ENCODE data around the gene PRR7. TPM values are rescaled to one million over a fixed set of nuclear protein-coding genes. Genes with fewer than 3 reads are reported as not detected.

Gene PRR7
- total RNA-seq, 1 donor from 2014 or later: 3.0 TPM

GRCh38 chr5:177434942-177435738 lies 11.5 kb upstream of the PRR7 start:
- intact Hi-C loops (cut with micrococcal nuclease): no loop called here

- intact Hi-C loops (cut with micrococcal nuclease): no loop called here
Observed at GRCh38 chr5:177435847-177436536, 10.6 kb upstream of the PRR7 start.

GRCh38 chr5:177437623-177438022 lies 9.0 kb upstream of the PRR7 start:
- intact Hi-C loops (cut with micrococcal nuclease): no loop called here

GRCh38 chr5:177438468-177438867 lies 8.1 kb upstream of the PRR7 start:
- intact Hi-C loops (cut with micrococcal nuclease): no loop called here

GRCh38 chr5:177439518-177440053 lies 7.0 kb upstream of the PRR7 start:
- intact Hi-C loops (cut with micrococcal nuclease): no loop called here

GRCh38 chr5:177440211-177440989 lies 6.2 kb upstream of the PRR7 start:
- intact Hi-C loops (cut with micrococcal nuclease): no loop called here

- intact Hi-C loops (cut with micrococcal nuclease): no loop called here
Observed at GRCh38 chr5:177440990-177441780, 5.4 kb upstream of the PRR7 start.

- intact Hi-C loops (cut with micrococcal nuclease): no loop called here
Observed at GRCh38 chr5:177442066-177442826, 4.4 kb upstream of the PRR7 start.

GRCh38 chr5:177443144-177443983 lies 3.2 kb upstream of the PRR7 start:
- intact Hi-C loops (cut with micrococcal nuclease): no loop called here

- intact Hi-C loops (cut with micrococcal nuclease): loop anchor here (1.0 kb wide), 1 partner anchor 15 kb away; no protein-coding TSS in a partner anchor
Observed at GRCh38 chr5:177444106-177445051, 2.2 kb upstream of the PRR7 start.

GRCh38 chr5:177445052-177445916 lies 1.3 kb upstream of the PRR7 start:
- intact Hi-C loops (cut with micrococcal nuclease): loop anchor here (1.0 kb wide), 1 partner anchor 16 kb away; no protein-coding TSS in a partner anchor

GRCh38 chr5:177445917-177446199 lies 756 bp upstream of the PRR7 start:
- intact Hi-C loops (cut with micrococcal nuclease): loop anchor here (1.0 kb wide), 2 partner anchors 8 to 17 kb away; no protein-coding TSS in a partner anchor

- intact Hi-C loops (cut with micrococcal nuclease): no loop called here
Observed at GRCh38 chr5:177447066-177447610, 524 bp downstream of the PRR7 start.

GRCh38 chr5:177447611-177448243 lies 1.1 kb downstream of the PRR7 start:
- intact Hi-C loops (cut with micrococcal nuclease): no loop called here

GRCh38 chr5:177448244-177448950 lies 1.8 kb downstream of the PRR7 start:
- intact Hi-C loops (cut with micrococcal nuclease): no loop called here
